HG02588 (cell line): ENCODE measurements around the gene ARCN1.
"Not testable (repeated sequence)": the region's sequence is repeated elsewhere in the genome, so short reads cannot be mapped to it uniquely, and the experiment has no call there.

Source experiments
- ATAC-seq: cut with Tn5 transposase; IDR thresholded peaks from one replicate; pipeline ENCODE4 v1.9.1; 2021; ENCODE audit warnings: mild to moderate bottlenecking, moderate library complexity; ENCODE audit not compliant: unreplicated experiment

The ARCN1 gene

DNA sequence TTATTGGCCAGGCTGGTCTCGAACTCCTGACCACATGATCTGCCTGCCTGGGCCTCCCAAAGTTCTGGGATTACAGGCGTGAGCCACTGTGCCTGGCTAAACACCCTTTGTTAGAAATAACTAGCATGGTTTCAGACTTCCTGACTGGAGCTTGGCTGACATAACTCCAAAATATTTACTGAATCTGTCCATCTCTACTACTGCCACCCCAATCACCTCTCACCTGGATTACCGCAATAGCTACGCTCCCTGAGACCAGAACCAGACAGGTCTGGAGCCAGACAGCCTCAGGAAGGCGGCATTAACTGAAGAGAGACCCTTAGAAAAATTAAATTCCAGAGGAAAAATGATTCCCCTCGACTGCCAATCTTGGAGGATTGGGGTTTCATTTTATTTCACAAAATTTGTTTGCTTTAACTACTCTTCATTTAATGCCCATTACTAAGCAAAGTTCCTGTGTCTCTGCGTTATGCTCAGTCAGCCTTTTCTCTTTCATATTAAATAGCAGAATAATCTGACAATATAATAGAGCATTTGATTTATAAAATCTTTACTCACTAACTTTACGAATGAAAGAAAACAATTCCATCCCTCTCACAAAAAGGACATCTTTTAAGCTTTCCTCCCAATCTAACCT, 28.1 kb upstream of the ARCN1 start:
- ATAC-seq, result no peak

- no peak for ATAC-seq
Measured at GRCh38 chr11:118544647-118545010, 27.6 kb upstream of the ARCN1 start.

- no peak for ATAC-seq
Measured at GRCh38 chr11:118545533-118545932, 26.7 kb upstream of the ARCN1 start.

DNA sequence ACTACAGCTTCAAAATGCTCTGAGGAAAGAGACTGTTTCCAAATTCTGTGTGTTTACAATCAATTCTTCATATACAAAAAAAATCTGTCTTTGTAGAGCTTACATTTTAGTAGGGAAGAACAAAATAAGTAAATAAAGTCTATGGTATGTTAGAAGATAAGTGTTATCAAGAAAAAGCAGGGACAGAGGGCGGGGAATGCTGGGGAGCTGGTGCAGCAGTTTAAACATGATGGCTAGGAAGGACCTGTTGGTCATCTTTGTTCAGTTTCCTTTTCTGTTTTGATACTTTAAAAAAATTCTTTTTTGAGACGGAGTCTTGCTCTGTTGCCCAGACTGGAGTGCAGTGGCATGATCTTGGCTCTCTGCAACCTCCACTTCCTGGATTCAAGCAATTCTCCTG, 25.1 kb upstream of the ARCN1 start:
- ATAC-seq, result no peak

DNA sequence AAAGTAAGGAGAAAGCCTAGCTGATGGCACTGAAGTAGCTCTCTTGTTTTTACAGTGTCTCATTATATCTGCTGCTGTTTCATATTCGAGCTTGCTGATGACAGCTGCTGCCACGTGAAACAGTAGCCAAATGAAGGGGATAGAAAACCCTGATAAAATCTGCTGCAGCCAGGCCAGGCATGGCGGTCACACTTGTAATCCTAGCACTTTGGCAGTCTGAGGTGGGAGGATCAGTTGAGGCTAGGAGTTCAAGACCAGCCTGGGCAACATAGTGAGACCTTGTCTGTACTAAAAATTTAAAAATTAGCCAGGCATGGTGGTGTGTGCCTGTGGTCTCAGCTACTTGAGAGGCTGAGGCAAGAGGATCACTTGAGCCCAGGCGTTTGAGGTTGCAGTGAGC, 19.9 kb upstream of the ARCN1 start:
- no peak for ATAC-seq

GRCh38 chr11:118560806-118561205, 11.4 kb upstream of the ARCN1 start:
- ATAC-seq, result no peak

GRCh38 chr11:118565051-118565450, 7.2 kb upstream of the ARCN1 start:
- ATAC-seq, result no peak

- ATAC-seq, result no peak
Measured at GRCh38 chr11:118569670-118570069, 2.5 kb upstream of the ARCN1 start.

DNA sequence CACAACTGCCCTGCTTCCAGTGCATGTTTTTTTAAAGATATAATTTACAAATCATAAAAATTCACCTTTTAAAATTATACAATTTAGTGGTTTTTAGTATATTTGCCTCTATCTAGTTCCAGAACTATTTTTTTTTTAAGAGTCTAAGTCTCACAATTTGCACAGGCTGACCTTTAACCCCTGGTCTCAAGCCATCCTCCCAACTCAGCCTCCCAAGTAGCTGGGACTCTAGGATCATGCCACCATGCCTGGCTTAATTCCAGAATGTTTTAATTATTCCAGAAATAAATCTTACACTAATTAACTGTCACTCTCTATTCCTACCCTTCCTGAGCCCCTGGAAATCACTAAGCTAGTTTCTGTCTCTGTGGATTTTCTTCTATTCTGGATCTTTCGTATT, 1.4 kb upstream of the ARCN1 start:
- no peak for ATAC-seq

DNA sequence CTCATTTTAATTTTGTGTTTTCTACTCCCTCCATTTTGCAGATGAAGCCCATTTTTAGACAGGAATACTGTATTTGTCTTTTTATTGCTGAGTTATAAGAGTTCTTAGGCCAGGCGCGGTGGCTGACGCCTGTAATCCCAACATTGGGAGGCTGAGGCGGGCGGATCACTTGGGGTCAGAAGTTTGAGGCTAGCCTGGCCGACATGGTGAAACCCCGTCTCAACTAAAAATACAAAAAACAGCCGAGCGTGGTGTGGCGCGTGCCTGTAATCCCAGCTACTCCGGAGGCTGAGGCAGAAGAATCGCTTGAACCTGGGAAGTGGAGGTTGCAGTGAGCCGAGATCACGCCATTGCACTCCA, 528 bp upstream of the ARCN1 start:
- not testable (repeated sequence) for ATAC-seq

DNA sequence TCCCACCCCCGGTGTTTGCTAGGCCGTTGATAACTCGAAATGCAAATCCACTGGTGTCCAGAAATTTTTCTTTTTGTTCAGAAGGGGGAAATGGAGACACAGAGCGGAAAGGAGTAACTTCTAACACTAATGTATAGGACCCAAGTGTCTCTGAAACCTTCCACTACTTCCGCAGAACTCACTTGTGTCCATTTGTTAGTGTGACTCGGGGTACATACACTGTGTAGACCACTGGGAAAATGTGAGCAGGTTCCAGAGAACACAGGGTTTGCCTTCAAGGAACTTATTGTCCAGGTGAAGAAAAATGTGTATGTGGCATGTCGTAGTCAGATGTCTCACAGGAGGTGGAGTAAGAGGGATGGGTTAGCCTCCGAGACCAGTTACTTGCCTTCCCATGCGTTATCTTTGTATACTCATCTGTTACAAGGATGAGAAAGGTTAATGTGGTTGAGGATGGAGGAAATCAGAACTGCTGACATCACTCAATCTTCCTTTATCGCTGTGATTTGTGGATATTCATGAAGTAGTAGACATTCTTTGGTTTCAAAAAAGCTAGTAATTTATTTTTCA, 857 bp downstream of the ARCN1 start:
- peak; percentile 25 for ATAC-seq

- no peak for ATAC-seq
Measured at GRCh38 chr11:118574636-118575035, 2.4 kb downstream of the ARCN1 start.

GRCh38 chr11:118577995-118578394, 5.8 kb downstream of the ARCN1 start:
- not testable (repeated sequence) for ATAC-seq

- no peak for ATAC-seq
Measured at GRCh38 chr11:118581057-118581456, 8.8 kb downstream of the ARCN1 start.

DNA sequence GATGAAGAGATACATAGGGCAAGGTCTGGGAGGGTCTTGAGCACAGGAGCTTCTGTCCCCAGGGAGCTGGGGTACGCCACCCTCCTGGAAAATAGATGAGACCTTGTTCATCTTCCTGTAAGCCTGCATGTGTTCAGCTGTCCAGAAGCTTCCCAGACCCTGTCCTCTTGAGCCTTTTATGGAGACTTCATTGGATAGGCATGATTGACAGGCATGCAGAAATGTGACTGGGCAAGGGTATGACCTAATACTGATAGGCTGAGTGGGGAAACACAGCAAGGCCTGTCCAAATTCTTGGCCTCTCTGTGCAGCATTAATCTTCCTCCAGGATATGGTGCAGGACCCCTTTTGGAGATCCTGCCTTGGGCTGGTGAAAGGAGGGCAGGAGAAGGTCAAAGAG, 15.7 kb downstream of the ARCN1 start:
- ATAC-seq, result no peak

DNA sequence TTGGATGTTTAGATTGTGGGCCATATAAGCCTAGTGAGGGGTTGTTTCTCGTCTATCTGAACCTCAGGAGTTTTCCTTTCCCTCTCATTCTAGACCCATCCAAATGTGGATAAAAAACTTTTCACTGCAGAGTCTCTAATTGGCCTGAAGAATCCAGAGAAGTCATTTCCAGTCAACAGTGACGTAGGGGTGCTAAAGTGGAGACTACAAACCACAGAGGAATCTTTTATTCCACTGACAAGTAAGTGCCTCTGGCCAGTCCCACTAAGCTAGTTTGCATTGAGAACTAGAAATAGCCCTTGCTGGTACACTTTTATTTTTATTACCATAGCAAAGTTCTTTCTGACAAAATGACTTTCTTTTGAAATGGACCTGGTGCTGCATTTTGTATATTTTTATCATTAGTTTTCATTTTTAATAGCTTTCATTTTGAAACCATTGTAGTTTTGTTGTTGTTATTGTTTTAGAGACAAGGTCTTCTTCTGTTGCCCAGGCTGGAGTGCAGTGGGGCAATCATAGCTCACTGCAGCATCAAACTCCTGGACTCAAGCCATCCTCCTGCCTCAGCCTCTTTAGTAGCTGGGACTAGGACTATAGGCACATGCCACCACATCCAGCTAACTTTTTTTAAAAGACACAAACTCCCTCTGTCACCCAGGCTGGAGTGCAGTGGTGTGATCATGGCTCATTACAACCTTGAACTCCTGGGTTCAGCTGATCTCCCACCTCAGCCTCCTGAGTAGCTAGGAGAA, 20.6 kb downstream of the ARCN1 start:
- ATAC-seq, result no peak

GRCh38 chr11:118594984-118595383, 22.8 kb downstream of the ARCN1 start:
- ATAC-seq, result not testable (repeated sequence)

DNA sequence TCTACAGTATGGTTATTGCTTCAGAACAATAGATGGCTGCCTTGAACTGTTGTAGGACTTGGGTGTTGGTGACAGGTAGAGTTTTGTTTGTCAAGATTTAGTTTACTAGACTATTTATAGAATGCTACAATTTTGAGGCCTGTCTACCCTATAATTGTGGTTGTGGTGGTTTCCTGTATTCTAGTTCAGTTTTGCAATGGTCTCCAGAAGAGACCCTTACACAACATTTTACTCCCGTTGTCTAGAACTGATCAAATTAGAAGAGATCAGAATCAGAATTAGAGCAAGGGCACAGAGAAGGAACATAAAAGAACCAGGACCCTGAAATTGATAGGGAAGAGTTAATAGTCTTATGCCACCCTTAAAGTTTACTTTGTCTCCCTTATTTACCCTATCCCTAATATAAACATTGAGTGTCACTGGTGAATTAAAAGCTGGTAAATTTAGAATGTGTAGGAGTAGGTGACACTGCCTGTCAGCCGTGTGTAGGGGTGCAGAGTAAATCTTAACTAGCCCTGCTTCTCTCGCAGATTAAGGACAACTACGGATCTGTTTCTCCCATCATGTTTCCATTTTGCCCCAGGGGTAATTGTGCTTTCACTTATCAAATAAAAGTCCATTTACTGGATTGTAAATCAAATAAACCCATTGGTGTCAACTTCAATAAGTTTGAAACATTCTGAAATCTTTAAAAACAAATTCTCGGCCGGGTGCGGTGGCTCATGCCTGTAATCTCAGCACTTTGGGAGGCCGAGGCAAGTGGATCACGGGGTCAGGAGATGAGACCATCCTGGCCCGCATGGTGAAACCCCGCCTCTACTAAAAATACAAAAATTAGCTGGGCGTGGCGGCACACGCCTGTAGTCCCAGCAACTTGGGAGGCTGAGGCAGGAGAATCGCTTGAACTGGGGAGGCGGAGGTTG, 24.3 kb downstream of the ARCN1 start:
- ATAC-seq, result no peak

GRCh38 chr11:118597556-118597955, 25.3 kb downstream of the ARCN1 start:
- ATAC-seq, result no peak

DNA sequence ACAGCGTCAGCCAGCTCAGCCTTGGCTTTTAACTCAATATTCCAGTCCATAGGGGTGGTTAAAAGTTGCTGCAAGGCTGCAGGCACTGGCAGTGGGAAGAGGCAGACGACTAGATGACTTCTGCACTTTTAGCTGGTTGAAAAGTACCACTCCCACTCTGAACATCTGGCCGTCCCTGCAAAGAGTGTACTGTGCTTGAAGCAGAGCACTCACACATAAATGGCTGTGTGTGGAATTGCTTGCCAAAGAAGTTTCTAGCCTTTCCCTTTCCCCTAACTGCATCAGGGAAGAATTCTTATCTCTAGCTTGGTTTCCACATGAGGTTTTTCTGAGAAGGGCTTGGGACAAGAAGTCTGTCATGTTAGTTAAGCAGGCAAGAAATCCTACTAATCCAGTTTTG, 30.1 kb downstream of the ARCN1 start:
- no peak for ATAC-seq

DNA sequence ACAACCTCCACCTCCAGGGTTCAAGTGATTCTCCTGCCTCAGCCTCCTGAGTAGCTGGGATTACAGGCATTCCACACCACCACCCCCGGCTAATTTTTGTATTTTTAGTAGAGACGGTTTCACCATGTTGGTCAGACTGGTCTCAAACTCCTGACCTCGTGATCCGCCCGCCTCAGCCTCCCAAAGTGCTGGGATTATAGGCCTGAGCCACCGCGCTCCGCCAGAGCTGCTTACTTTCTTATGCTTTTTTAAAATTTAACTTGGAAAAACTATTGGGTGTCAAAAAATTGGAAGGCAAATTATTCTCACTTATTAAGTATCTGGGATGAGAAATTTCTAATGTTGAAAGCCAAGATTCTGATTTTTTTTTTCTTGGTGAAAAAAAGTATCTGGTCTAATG, 31.5 kb downstream of the ARCN1 start:
- ATAC-seq, result not testable (repeated sequence)
